KG1 (cell line): ENCODE measurements around the gene KCNMA1.
"Not testable (repeated sequence)": the region's sequence is repeated elsewhere in the genome, so short reads cannot be mapped to it uniquely, and the experiment has no call there.

Source experiments
- DNase-seq: peaks from one replicate; lab custom pipeline; 2025; lab: John Stamatoyannopoulos, UW

KCNMA1 gene

GRCh38 chr10:77583527-77583926 is 54.1 kb downstream of the KCNMA1 start:
- no peak for DNase-seq

GRCh38 chr10:77582710-77583115 is 54.9 kb downstream of the KCNMA1 start:
- DNase-seq = no peak

DNA sequence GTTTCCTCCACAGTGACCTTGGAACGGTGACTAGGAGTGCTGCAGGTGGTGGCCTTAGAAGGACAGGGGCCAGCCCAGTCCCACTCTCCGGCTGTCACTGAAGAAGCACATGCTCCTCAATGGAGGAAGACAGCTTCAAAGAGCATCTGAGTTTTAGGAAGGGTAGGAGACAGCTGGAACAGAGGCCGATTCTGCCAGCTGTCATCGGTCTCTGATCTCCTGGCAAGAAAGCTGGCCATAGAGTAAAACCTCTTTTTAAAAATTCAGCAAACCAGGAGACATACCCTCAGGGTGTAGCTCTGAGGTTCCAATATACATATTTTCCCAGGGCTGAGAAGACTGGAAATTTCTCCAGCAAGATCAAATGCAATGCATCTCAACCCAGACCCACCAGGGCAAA is 55.9 kb downstream of the KCNMA1 start:
- DNase-seq = no peak

- DNase-seq = no peak
These were observed 57.1 kb downstream of the KCNMA1 start for GRCh38 chr10:77580482-77580881.

DNA sequence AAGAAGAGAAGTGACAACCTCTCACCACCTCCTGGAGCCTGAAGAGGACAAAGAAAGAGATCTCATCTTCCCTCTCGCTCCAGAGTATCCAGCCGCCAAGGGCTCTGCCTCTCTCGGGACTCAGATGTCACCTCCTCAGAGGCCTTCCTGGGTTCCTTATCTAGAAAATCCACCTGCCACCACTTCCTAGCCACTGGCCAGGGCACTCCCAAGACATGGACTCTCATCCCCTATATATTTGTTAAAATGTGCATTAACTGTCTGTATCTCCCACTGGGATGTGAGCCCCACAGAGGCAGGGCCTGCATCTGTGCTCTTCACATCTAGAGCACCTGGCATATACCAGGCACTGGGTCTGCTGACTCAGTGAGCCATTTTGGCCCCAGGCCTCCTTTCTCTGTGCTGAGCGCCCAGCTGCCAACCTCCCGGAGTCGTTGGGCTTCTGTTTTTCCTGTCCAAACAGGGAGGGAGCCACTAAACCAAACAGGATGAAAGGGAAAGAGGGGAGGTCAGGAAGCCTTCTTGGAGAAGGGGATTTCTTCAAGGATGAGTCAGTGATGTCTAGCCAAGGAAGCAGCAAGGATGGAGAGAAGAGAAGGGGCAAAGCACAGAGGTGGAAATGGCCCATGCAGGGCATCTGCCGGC is 58.9 kb downstream of the KCNMA1 start:
- no peak for DNase-seq

- DNase-seq = no peak
These were observed 59.9 kb downstream of the KCNMA1 start for GRCh38 chr10:77577666-77578229.

GRCh38 chr10:77576444-77577032 is 61.1 kb downstream of the KCNMA1 start:
- DNase-seq = no peak

DNA sequence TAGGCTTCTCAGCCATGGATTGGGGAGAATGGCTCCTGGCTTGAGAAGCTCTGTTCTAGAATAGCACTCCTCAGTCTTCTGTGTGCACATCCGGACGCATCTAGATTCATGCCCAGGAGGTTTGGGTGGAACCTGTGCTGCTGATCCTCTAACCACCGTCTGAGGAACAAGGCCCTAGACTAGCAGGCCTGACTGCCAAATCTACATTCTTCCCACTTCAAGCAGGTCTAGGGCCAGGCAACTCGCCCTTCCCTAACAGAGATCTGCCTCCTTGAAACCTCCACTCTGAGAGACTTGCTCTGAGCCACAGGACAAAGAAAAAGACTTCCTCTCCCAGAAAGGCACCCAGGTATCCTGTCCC is 61.6 kb downstream of the KCNMA1 start:
- DNase-seq = no peak

- DNase-seq = no peak
These were observed 62.2 kb downstream of the KCNMA1 start for GRCh38 chr10:77575271-77576006.

GRCh38 chr10:77574438-77574837 is 63.2 kb downstream of the KCNMA1 start:
- no peak for DNase-seq

DNA sequence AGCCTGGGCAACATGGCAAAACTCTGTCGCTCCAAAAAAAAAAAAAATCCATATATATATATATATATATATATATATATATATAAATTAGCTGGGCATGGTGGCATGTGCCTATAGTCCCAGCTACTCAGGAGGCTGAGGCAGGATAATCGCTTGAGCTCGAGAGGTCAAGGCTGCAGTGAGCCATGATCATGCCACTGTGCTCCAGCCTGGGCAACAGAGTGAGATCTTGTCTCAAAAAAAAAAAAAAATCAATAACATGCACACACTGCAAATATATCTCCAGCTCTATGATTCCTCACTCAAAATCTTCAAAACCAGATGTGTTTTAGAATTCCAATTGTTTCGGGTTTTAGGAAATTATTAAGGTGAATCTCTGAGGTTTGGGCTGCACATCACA is 65.1 kb downstream of the KCNMA1 start:
- DNase-seq = not testable (repeated sequence)

DNA sequence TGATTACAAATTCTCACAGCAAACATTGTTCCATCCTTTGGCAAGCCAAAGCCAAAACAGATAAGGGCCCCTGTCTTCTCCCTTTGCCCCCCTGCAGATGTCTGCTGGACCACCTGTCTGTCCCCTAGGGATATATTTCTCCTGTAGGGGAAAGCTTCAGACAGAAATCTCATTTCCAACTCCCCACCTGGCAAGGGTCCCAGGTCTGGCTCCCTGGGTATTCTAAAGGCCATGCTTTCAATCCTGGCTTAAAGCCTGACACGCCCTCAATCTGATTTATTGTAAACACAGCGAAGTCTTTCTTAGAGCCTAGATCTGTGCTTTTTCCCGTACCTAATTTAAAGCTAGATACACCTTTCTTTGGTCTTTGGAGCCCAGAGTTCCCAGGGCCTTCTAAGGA is 66.1 kb downstream of the KCNMA1 start:
- no peak for DNase-seq

GRCh38 chr10:77566914-77567566 is 70.6 kb downstream of the KCNMA1 start:
- DNase-seq = no peak

GRCh38 chr10:77566236-77566635 is 71.4 kb downstream of the KCNMA1 start:
- no peak for DNase-seq

GRCh38 chr10:77565590-77566023 is 72.0 kb downstream of the KCNMA1 start:
- no peak for DNase-seq

- no peak for DNase-seq
These were observed 72.6 kb downstream of the KCNMA1 start for GRCh38 chr10:77564731-77565589.

DNA sequence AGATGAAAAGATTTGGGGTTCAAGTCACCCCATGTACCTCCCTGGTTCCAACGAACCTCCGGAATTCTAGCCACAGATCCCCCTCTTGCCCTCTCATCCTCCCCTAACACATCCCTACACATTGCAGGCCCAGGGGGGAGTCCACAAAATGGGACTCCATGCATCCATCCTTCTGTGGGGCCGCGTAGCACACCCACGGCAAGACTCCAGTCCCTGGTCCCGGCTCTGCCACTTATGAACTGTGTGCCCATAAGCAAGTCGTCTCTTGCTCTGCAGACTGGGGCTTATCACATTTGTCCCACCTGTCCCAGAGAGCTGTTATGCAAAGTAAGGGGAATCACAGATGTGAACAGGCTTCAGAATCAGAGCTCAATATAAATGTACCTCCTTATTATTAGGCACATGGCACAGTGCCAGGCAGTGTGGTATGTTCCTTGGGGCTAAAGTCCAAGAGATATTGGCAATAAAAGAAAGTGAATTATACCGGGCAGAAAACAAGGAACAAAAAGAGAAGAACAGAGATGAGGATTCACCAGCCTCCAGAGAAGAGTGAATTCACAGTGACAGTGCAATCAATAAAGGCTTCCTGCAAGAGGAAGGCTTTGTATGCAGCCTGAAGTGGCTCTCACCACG is 73.9 kb downstream of the KCNMA1 start:
- DNase-seq = no peak

DNA sequence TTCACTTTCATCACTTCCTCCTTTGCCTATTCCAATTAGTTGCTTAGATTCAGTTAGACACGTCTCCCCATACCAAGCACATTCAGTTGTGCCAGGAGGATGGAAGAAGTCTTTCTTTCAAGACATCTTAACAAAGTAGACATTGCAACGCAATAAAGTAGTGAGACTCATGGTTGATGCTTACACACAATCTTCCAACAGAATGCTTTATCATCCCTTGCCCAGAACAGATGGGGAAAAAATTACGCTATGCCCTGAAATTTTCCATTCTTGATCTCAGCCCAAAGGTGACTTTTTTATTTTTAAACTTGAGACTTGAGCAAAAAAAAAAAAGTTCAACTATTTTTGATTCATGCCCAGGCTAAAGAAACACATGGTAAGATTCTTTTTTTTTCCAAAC is 74.9 kb downstream of the KCNMA1 start:
- no peak for DNase-seq

DNA sequence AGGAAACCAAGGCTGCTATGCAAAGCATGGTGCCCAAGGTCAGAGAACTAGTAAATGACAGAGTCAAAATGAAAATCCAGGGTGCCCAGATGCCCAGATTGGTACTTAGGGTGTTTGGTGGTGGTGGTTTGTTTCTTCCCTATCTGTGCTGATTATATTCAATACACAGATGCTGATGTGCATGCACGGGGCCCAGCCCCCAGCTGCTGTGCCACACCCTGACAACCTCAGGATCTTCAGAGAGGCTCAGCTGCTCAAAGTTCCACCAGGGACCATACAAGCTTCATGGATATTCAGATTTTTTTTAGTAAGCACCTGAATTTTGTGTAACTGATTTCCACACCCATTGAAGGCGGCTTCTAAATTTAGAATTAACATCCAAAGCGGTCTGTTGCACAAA is 75.6 kb downstream of the KCNMA1 start:
- DNase-seq = no peak

GRCh38 chr10:77560471-77560870 is 77.1 kb downstream of the KCNMA1 start:
- DNase-seq = no peak

- no peak for DNase-seq
These were observed 77.6 kb downstream of the KCNMA1 start for GRCh38 chr10:77560052-77560451.
